ENCODE results near the gene GABBR2.

- TF ChIP-seq CTCF (IDR thresholded peaks at IDR 0.05; ENCODE audit: control extremely low read depth in 1 of 3, insufficient read depth in 1 of 3, low read depth in 1 of 3, low read length in 3 of 3) (no peak), EZH2 (IDR thresholded peaks at IDR 0.05; ENCODE audit: low read depth, low read length, severe bottlenecking) (no peak), HDAC2 (IDR thresholded peaks at IDR 0.05; ENCODE audit: borderline replicate concordance in 1 of 2, low read depth in 2 of 2, low read length in 2 of 2) (no peak), EP300 (IDR thresholded peaks at IDR 0.05; ENCODE audit: borderline replicate concordance in 1 of 2, low read depth in 2 of 2, low read length in 2 of 2) (no peak), MAFK (IDR thresholded peaks at IDR 0.05; ENCODE audit: low read depth, low read length) (no peak), GTF2F1 (IDR thresholded peaks at IDR 0.05; ENCODE audit: borderline replicate concordance, low read depth, low read length) (no peak), JUND (IDR thresholded peaks at IDR 0.05; ENCODE audit: low read length) (no peak), YY1 (IDR thresholded peaks at IDR 0.05; ENCODE audit: low read depth, low read length) (no peak), MAX (IDR thresholded peaks at IDR 0.05) (no peak), POLR2AphosphoS5 (IDR thresholded peaks at IDR 0.05; ENCODE audit: low read depth, low read length) (no peak), RFX5 (IDR thresholded peaks at IDR 0.05; ENCODE audit: borderline replicate concordance, low read depth, low read length) (no peak), TAF1 (IDR thresholded peaks at IDR 0.05; ENCODE audit: low read depth, low read length) (no peak)
Measured at GRCh38 chr9:98347642-98348041, 361.1 kb downstream of the GABBR2 start.

All from H1 (cell line).